HG02798 (cell line): ENCODE measurements around the gene BLOC1S2.
"Not testable (repeated sequence)": the region's sequence is repeated elsewhere in the genome, so short reads cannot be mapped to it uniquely, and the experiment has no call there.

Experiments
- ATAC-seq: cut with Tn5 transposase; IDR thresholded peaks from one replicate; pipeline ENCODE4 v1.9.1; 2021; ENCODE audit warnings: mild to moderate bottlenecking; ENCODE audit not compliant: unreplicated experiment, poor library complexity

BLOC1S2 gene

GRCh38 chr10:100292300-100292699 lies 5.8 kb upstream of the BLOC1S2 start:
- not testable (repeated sequence) for ATAC-seq

GRCh38 chr10:100291356-100291755 lies 4.9 kb upstream of the BLOC1S2 start:
- ATAC-seq, result no peak

GRCh38 chr10:100289641-100290040 lies 3.2 kb upstream of the BLOC1S2 start:
- no peak for ATAC-seq

- no peak for ATAC-seq
Measured at GRCh38 chr10:100288196-100288595, 1.7 kb upstream of the BLOC1S2 start.

GRCh38 chr10:100287756-100288155 lies 1.3 kb upstream of the BLOC1S2 start:
- no peak for ATAC-seq

GRCh38 chr10:100285326-100285725 lies 1.2 kb downstream of the BLOC1S2 start:
- not testable (repeated sequence) for ATAC-seq

- ATAC-seq, result no peak
Measured at GRCh38 chr10:100282907-100283306, 3.6 kb downstream of the BLOC1S2 start.

GRCh38 chr10:100276971-100277370 lies 9.5 kb downstream of the BLOC1S2 start:
- ATAC-seq, result not testable (repeated sequence)

- peak; percentile 76 for ATAC-seq
Measured at GRCh38 chr10:100267239-100268104, 19.0 kb downstream of the BLOC1S2 start, which contains the start of gene CWF19L1. Gene CWF19L1 (minus strand): TSS chr10:100267638. CDS start chr10:100267593, 45 bp downstream.

- no peak for ATAC-seq
Measured at GRCh38 chr10:100265821-100266485, 20.5 kb downstream of the BLOC1S2 start.

GRCh38 chr10:100254191-100254590 lies 32.3 kb downstream of the BLOC1S2 start:
- ATAC-seq, result no peak

GRCh38 chr10:100253041-100253440 lies 33.4 kb downstream of the BLOC1S2 start:
- ATAC-seq, result no peak

- ATAC-seq, result no peak
Measured at GRCh38 chr10:100248820-100249219, 37.7 kb downstream of the BLOC1S2 start.

- no peak for ATAC-seq
Measured at GRCh38 chr10:100245484-100246220, 40.8 kb downstream of the BLOC1S2 start.

GRCh38 chr10:100239851-100240250 lies 46.6 kb downstream of the BLOC1S2 start:
- no peak for ATAC-seq

GRCh38 chr10:100238429-100238828 lies 48.1 kb downstream of the BLOC1S2 start:
- no peak for ATAC-seq

- no peak for ATAC-seq
Measured at GRCh38 chr10:100232101-100232500, 54.4 kb downstream of the BLOC1S2 start.

GRCh38 chr10:100229819-100230422 lies 56.6 kb downstream of the BLOC1S2 start:
- no peak for ATAC-seq

GRCh38 chr10:100223879-100224278 lies 62.6 kb downstream of the BLOC1S2 start:
- ATAC-seq, result no peak
